GM12873 (cell line): Measurements from ENCODE around the gene LRRC53.

Source experiments
- TF ChIP-seq, protein P1 (sequence below): IDR thresholded peaks from 2 replicates; pipeline ENCODE4 v1.5.1; 2012; ENCODE audit warnings: low read depth, mild to moderate bottlenecking, moderate library complexity, low read length, control low read depth; ENCODE audit not compliant: insufficient read depth; ENCODE audit errors: missing control alignments

Gene LRRC53

GRCh38 chr1:74505928-74506710, 6.3 kb downstream of the LRRC53 start:
- TF ChIP-seq, protein P1, sequence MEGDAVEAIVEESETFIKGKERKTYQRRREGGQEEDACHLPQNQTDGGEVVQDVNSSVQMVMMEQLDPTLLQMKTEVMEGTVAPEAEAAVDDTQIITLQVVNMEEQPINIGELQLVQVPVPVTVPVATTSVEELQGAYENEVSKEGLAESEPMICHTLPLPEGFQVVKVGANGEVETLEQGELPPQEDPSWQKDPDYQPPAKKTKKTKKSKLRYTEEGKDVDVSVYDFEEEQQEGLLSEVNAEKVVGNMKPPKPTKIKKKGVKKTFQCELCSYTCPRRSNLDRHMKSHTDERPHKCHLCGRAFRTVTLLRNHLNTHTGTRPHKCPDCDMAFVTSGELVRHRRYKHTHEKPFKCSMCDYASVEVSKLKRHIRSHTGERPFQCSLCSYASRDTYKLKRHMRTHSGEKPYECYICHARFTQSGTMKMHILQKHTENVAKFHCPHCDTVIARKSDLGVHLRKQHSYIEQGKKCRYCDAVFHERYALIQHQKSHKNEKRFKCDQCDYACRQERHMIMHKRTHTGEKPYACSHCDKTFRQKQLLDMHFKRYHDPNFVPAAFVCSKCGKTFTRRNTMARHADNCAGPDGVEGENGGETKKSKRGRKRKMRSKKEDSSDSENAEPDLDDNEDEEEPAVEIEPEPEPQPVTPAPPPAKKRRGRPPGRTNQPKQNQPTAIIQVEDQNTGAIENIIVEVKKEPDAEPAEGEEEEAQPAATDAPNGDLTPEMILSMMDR, result no peak

- TF ChIP-seq, protein P1, result no peak
Observed at GRCh38 chr1:74504933-74505512, 7.4 kb downstream of the LRRC53 start.

GRCh38 chr1:74504125-74504932, 8.1 kb downstream of the LRRC53 start:
- TF ChIP-seq, protein P1, result peak; percentile 94

- TF ChIP-seq, protein P1, result no peak
Observed at GRCh38 chr1:74502858-74503257, 9.6 kb downstream of the LRRC53 start.

- TF ChIP-seq, protein P1, result no peak
Observed at GRCh38 chr1:74502432-74502831, 10.0 kb downstream of the LRRC53 start.

- TF ChIP-seq, protein P1, result no peak
Observed at GRCh38 chr1:74498901-74499300, 13.5 kb downstream of the LRRC53 start.

- TF ChIP-seq, protein P1, result no peak
Observed at GRCh38 chr1:74496669-74497068, 15.7 kb downstream of the LRRC53 start.
